WTC11 (cell line): ENCODE results near the gene GPR183. TPM values are rescaled to one million over a fixed set of nuclear protein-coding genes. Genes with fewer than 3 reads are reported as not detected.

Experiments used
- ATAC-seq: fragments of 200-7000 bp; cut with Tn5 transposase; 2 replicates; pipeline ENCODE4 v1.10.0; 2021; ENCODE audit warnings: mild to moderate bottlenecking, moderate library complexity
- CTCF ChIA-PET: fragments of 300-600 bp; sonication (Branson Sonifier 250); formaldehyde crosslinking; loops from one replicate; lab custom pipeline; 2021; ENCODE audit warnings: antibody characterized with exemption; lab: Charles Lee
- POLR2A ChIA-PET: fragments of 350-600 bp; sonication (Branson Sonifier 250); formaldehyde crosslinking; loops from one replicate; lab custom pipeline; 2021; ENCODE audit warnings: antibody characterized with exemption; lab: Charles Lee
- DNase-seq: peaks from one replicate; pipeline ENCODE4 v3.0.0; 2021; ENCODE audit warnings: low spot score
- H3K27ac Mint-ChIP-seq: 2 replicates; pipeline ENCODE4 v1.8.0; 2021; ENCODE audit warnings: mixed read lengths
- H3K27me3 Mint-ChIP-seq: 2 replicates; pipeline ENCODE4 v1.8.0; 2021; ENCODE audit warnings: low read depth, mild to moderate bottlenecking, moderate library complexity, mixed read lengths
- H3K36me3 Mint-ChIP-seq: 2 replicates; pipeline ENCODE4 v1.8.0; 2021; ENCODE audit warnings: mixed read lengths
- H3K4me1 Mint-ChIP-seq: 2 replicates; pipeline ENCODE4 v1.8.0; 2022; ENCODE audit warnings: mixed read lengths
- H3K4me3 Mint-ChIP-seq: 2 replicates; pipeline ENCODE4 v1.8.0; 2021; ENCODE audit warnings: mild to moderate bottlenecking, moderate library complexity, mixed read lengths
- H3K9me3 Mint-ChIP-seq: 2 replicates; pipeline ENCODE4 v1.8.0; 2021; ENCODE audit warnings: mixed read lengths
- CREB1 ChIP-seq: sonication (generic); formaldehyde crosslinking; IDR thresholded peaks from 2 replicates; pipeline ENCODE4 v1.8.0; 2023; ENCODE audit warnings: mild to moderate bottlenecking, missing genetic modification reagents
- EMX1 ChIP-seq: fragments of 250-450 bp; sonication (Bioruptor Pico); IDR thresholded peaks from 2 replicates; pipeline ENCODE4 v1.8.0; 2021; ENCODE audit warnings: mild to moderate bottlenecking
- ESRRA ChIP-seq: sonication (generic); formaldehyde crosslinking; IDR thresholded peaks from 2 replicates; pipeline ENCODE4 v1.8.1; 2022; ENCODE audit warnings: mild to moderate bottlenecking, missing genetic modification reagents, borderline replicate concordance
- FOXJ3 ChIP-seq: sonication (generic); formaldehyde crosslinking; IDR thresholded peaks from 2 replicates; pipeline ENCODE4 v1.9.0; 2021; ENCODE audit warnings: missing genetic modification reagents, mild to moderate bottlenecking, borderline replicate concordance
- GABPB1 ChIP-seq: sonication (generic); formaldehyde crosslinking; IDR thresholded peaks from 2 replicates; pipeline ENCODE4 v1.8.1; 2023; ENCODE audit warnings: mild to moderate bottlenecking, missing genetic modification reagents
- IRF2 ChIP-seq: sonication (generic); formaldehyde crosslinking; IDR thresholded peaks from 2 replicates; pipeline ENCODE4 v1.8.0; 2022; ENCODE audit warnings: low read depth, missing genetic modification reagents, borderline replicate concordance
- JAZF1 ChIP-seq: fragments of 250-450 bp; sonication (Bioruptor Pico); IDR thresholded peaks from 2 replicates; pipeline ENCODE4 v1.9.0; 2021; ENCODE audit warnings: moderate library complexity, mild to moderate bottlenecking, inconsistent platforms
- RELA ChIP-seq: sonication (generic); formaldehyde crosslinking; IDR thresholded peaks from 2 replicates; pipeline ENCODE4 v1.8.1; 2022; ENCODE audit warnings: missing genetic modification reagents, mild to moderate bottlenecking, borderline replicate concordance
- SOX15 ChIP-seq: fragments of 250-450 bp; sonication (Bioruptor Pico); IDR thresholded peaks from 2 replicates; pipeline ENCODE4 v1.9.0; 2021; ENCODE audit warnings: mild to moderate bottlenecking
- TEAD1 ChIP-seq: sonication (generic); formaldehyde crosslinking; IDR thresholded peaks from 2 replicates; pipeline ENCODE4 v1.8.0; 2022; ENCODE audit warnings: mild to moderate bottlenecking, missing genetic modification reagents
- TEAD4 ChIP-seq: sonication (generic); formaldehyde crosslinking; IDR thresholded peaks from 2 replicates; pipeline ENCODE4 v1.8.0; 2022; ENCODE audit warnings: mild to moderate bottlenecking, missing genetic modification reagents
- ZBTB21 ChIP-seq: sonication (generic); formaldehyde crosslinking; IDR thresholded peaks from 2 replicates; pipeline ENCODE4 v1.8.1; 2023; ENCODE audit warnings: mild to moderate bottlenecking, missing genetic modification reagents, borderline replicate concordance
- ZNF121 ChIP-seq: sonication (generic); formaldehyde crosslinking; IDR thresholded peaks from 2 replicates; pipeline ENCODE4 v1.8.0; 2023; ENCODE audit warnings: missing genetic modification reagents
- total RNA-seq: library from RNA; stranded (reverse); gene quantifications from 3 replicates; pipeline ENCODE4 v1.2.3, GENCODE V29; 2021
- TF ChIP-seq, protein P1 (sequence below): sonication (generic); formaldehyde crosslinking; IDR thresholded peaks from 2 replicates; pipeline ENCODE4 v1.8.0; 2022; ENCODE audit warnings: mild to moderate bottlenecking, missing genetic modification reagents
- TF ChIP-seq, protein P2 (sequence below): sonication (generic); formaldehyde crosslinking; IDR thresholded peaks from 2 replicates; pipeline ENCODE4 v1.8.1; 2023; ENCODE audit warnings: mild to moderate bottlenecking, missing genetic modification reagents, moderate library complexity
- TF ChIP-seq, protein P3 (sequence below): sonication (generic); formaldehyde crosslinking; IDR thresholded peaks from 2 replicates; pipeline ENCODE4 v1.8.0; 2022; ENCODE audit warnings: missing genetic modification reagents
- TF ChIP-seq, protein P4 (sequence below): sonication (generic); formaldehyde crosslinking; IDR thresholded peaks from 2 replicates; pipeline ENCODE4 v1.8.1; 2022; ENCODE audit warnings: mild to moderate bottlenecking, missing genetic modification reagents, moderate library complexity, borderline replicate concordance
- TF ChIP-seq, protein P5 (sequence below): sonication (generic); formaldehyde crosslinking; conservative IDR thresholded peaks from 2 replicates; pipeline ENCODE4 v1.8.1; 2022; ENCODE audit warnings: mild to moderate bottlenecking, missing genetic modification reagents
- TF ChIP-seq, protein P6 (sequence below): sonication (generic); formaldehyde crosslinking; IDR thresholded peaks from 2 replicates; pipeline ENCODE4 v1.8.1; 2022; ENCODE audit warnings: low read depth, mild to moderate bottlenecking, moderate library complexity, missing genetic modification reagents, borderline replicate concordance
- TF ChIP-seq, protein P7 (sequence below): sonication (generic); formaldehyde crosslinking; IDR thresholded peaks from 2 replicates; pipeline ENCODE4 v1.8.1; 2023; ENCODE audit warnings: mild to moderate bottlenecking, missing genetic modification reagents, moderate library complexity
- TF ChIP-seq, protein P8 (sequence below): fragments of 250-450 bp; sonication (Bioruptor Pico); conservative IDR thresholded peaks from 2 replicates; pipeline ENCODE4 v1.9.0; 2021; ENCODE audit warnings: mild to moderate bottlenecking

The GPR183 gene
- total RNA-seq, 1 experiment from 2014 or later: 0.13 TPM

DNA sequence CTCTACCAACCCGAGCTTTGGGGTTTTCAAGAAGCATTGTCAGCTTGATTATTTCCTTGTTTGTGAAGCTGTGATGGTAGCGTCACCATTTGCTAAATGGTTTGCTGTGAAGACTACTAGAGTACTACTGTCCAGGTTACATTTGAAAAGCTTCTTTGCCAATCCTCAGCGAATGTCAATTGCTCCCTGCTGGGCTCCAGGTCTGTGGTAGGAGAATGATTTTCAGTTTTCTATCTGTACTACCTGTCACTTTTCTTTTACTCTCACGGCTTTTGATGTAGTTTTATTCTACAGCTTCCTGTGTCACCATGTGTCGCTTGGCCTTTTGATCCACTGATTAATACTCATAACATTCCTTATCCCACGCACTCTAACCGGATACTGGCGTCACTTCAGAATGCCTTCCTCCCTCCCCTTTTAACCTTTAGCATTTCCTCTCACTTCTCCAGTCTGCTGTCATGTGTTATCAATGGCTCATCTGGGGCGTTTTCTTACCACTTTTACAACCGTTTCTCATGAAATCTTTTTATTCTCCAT lies 7.5 kb upstream of the GPR183 start (continued):
- TF ChIP-seq FOXJ3 (CRISPR knock-in tag) (no peak), ZBTB21 (CRISPR knock-in tag) (no peak), TEAD4 (CRISPR knock-in tag) (no peak), EMX1 (CRISPR knock-in tag) (no peak)
- TF ChIP-seq, protein P1, sequence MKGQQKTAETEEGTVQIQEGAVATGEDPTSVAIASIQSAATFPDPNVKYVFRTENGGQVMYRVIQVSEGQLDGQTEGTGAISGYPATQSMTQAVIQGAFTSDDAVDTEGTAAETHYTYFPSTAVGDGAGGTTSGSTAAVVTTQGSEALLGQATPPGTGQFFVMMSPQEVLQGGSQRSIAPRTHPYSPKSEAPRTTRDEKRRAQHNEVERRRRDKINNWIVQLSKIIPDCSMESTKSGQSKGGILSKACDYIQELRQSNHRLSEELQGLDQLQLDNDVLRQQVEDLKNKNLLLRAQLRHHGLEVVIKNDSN (CRISPR knock-in tag): no peak
- TF ChIP-seq, protein P2, sequence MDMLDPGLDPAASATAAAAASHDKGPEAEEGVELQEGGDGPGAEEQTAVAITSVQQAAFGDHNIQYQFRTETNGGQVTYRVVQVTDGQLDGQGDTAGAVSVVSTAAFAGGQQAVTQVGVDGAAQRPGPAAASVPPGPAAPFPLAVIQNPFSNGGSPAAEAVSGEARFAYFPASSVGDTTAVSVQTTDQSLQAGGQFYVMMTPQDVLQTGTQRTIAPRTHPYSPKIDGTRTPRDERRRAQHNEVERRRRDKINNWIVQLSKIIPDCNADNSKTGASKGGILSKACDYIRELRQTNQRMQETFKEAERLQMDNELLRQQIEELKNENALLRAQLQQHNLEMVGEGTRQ: no peak

DNA sequence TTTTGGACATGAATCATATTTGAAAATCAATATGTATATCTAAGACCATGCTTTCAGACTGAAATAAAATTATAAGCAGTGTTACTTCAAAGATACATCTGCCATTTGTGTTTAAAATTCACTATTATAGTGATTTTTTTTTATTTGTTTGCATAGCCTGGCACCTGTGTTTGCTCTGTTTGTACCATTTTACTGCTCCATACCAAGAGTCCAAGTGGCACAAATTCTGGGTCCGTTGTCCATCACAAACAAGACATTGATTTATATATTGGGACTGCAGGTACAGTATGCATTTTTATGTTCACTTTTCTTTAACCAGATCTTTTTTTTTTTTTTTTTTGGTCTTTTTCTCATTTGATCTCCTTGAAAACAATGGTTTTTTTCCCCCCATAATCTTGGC lies 6.7 kb upstream of the GPR183 start:
- Mint-ChIP-seq H3K36me3 (peaks cover 15% of the 10 kb centered on the region), H3K27me3 (no peaks in the 10 kb centered on the region), H3K27ac (no peak overlapping the region), H3K4me1 (peaks cover 28% of the 10 kb centered on the region), H3K4me3 (no peak overlapping the region), H3K9me3 (no peaks in the 10 kb centered on the region)
- ChIA-PET CTCF (interaction anchor here (1.0 kb wide), 2 partner anchors 48 to 52 kb away, joined by 3 read pairs; no protein-coding TSS in a partner anchor), POLR2A (no interaction called here)
- DNase-seq (no peak), ATAC-seq (no peak)
- TF ChIP-seq TEAD1 (CRISPR knock-in tag): no peak
- no peak for TF ChIP-seq IRF2 (CRISPR knock-in tag)
- TF ChIP-seq, protein P3, sequence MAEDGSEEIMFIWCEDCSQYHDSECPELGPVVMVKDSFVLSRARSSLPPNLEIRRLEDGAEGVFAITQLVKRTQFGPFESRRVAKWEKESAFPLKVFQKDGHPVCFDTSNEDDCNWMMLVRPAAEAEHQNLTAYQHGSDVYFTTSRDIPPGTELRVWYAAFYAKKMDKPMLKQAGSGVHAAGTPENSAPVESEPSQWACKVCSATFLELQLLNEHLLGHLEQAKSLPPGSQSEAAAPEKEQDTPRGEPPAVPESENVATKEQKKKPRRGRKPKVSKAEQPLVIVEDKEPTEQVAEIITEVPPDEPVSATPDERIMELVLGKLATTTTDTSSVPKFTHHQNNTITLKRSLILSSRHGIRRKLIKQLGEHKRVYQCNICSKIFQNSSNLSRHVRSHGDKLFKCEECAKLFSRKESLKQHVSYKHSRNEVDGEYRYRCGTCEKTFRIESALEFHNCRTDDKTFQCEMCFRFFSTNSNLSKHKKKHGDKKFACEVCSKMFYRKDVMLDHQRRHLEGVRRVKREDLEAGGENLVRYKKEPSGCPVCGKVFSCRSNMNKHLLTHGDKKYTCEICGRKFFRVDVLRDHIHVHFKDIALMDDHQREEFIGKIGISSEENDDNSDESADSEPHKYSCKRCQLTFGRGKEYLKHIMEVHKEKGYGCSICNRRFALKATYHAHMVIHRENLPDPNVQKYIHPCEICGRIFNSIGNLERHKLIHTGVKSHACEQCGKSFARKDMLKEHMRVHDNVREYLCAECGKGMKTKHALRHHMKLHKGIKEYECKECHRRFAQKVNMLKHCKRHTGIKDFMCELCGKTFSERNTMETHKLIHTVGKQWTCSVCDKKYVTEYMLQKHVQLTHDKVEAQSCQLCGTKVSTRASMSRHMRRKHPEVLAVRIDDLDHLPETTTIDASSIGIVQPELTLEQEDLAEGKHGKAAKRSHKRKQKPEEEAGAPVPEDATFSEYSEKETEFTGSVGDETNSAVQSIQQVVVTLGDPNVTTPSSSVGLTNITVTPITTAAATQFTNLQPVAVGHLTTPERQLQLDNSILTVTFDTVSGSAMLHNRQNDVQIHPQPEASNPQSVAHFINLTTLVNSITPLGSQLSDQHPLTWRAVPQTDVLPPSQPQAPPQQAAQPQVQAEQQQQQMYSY (CRISPR knock-in tag): no peak
- TF ChIP-seq, protein P4, sequence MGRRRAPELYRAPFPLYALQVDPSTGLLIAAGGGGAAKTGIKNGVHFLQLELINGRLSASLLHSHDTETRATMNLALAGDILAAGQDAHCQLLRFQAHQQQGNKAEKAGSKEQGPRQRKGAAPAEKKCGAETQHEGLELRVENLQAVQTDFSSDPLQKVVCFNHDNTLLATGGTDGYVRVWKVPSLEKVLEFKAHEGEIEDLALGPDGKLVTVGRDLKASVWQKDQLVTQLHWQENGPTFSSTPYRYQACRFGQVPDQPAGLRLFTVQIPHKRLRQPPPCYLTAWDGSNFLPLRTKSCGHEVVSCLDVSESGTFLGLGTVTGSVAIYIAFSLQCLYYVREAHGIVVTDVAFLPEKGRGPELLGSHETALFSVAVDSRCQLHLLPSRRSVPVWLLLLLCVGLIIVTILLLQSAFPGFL: no peak
- TF ChIP-seq, protein P5, sequence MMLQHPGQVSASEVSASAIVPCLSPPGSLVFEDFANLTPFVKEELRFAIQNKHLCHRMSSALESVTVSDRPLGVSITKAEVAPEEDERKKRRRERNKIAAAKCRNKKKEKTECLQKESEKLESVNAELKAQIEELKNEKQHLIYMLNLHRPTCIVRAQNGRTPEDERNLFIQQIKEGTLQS: no peak
- no peak for TF ChIP-seq JAZF1 (CRISPR knock-in tag)
- no peak for TF ChIP-seq CREB1
- TF ChIP-seq, protein P6, sequence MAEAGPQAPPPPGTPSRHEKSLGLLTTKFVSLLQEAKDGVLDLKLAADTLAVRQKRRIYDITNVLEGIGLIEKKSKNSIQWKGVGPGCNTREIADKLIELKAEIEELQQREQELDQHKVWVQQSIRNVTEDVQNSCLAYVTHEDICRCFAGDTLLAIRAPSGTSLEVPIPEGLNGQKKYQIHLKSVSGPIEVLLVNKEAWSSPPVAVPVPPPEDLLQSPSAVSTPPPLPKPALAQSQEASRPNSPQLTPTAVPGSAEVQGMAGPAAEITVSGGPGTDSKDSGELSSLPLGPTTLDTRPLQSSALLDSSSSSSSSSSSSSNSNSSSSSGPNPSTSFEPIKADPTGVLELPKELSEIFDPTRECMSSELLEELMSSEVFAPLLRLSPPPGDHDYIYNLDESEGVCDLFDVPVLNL (CRISPR knock-in tag): no peak
- TF ChIP-seq, protein P7, sequence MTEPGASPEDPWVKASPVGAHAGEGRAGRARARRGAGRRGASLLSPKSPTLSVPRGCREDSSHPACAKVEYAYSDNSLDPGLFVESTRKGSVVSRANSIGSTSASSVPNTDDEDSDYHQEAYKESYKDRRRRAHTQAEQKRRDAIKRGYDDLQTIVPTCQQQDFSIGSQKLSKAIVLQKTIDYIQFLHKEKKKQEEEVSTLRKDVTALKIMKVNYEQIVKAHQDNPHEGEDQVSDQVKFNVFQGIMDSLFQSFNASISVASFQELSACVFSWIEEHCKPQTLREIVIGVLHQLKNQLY (CRISPR knock-in tag): no peak
- TF ChIP-seq RELA (CRISPR knock-in tag): no peak
- no peak for TF ChIP-seq SOX15 (CRISPR knock-in tag)
- no peak for TF ChIP-seq ZNF121
- no peak for TF ChIP-seq ESRRA (CRISPR knock-in tag)
- no peak for TF ChIP-seq GABPB1 (CRISPR knock-in tag)
- TF ChIP-seq, protein P8, sequence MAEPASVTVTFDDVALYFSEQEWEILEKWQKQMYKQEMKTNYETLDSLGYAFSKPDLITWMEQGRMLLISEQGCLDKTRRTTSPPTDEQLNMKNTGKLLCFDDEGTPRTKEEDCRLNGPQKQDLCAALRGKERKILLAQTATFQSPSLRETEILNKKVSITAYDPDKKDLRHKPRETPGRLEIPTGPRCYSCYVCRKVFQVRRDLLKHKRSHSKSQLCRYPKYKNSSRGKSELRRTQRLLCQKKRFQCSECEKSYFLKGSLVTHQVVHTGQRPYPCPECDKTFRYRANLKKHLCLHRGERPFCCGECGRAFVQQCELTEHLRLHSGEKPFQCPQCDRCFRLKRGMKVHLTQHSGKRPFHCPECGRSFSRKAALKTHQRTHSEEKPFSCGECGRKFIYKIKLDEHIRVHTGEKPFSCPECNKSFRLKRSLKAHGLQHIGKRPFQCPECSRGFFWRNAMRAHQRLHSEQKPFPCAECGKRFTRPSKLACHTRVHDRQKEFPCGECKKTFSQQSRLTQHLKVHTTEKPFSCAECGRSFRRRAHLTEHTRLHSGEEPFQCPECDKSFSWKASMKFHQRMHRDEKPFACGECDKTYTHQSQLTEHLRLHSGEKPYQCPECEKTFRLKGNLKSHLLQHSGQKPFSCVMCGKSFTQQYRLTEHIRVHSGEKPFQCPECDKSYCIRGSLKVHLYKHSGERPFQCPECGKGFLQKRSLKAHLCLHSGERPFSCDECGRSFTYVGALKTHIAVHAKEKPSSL (CRISPR knock-in tag): no peak
